ENCODE data around the gene PCDHB1.
A peak's percentile ranks its signal among the peaks of the same experiment; 100 is the strongest.
"Not testable (repeated sequence)": the region's sequence is repeated elsewhere in the genome, so short reads cannot be mapped to it uniquely, and the experiment has no call there.

Gene PCDHB1

DNA sequence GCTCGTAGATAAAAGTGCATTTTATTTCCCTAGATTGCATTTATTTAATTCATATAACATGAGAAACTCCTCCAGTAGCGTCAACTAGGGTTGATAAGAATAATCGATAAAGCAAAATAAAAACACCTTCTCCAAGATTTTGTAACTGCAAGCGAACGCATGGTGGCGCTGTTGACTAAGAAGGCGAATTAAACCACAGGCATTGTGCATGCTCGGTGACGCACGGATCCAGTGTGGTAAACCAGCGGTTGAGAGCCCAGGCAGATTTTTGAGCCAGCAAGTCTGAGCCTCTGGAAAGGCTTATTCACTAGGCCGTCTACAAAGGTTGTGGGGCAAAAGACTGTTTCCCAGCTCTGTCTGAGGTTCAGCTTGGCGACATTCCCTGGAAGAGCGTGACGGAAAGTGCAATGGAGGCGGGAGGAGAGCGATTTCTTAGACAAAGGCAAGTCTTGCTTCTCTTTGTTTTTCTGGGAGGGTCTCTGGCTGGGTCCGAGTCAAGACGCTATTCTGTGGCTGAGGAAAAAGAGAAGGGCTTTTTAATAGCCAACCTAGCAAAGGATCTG is 49.1 kb downstream of the PCDHB1 start, which contains the start of gene PCDHB3:
Gene PCDHB3, plus strand, starts transcription at position 231 of the 563 bp plus-strand sequence. Its CDS starts 177 bp downstream, at position 408.
- in situ Hi-C loops (cut with MboI; ENCODE audit: low pct_unique_long_range_greater_than_20kb, low sequenced_read_pairs, unreplicated experiment) = no loop called here
- TF ChIP-seq, protein P1, sequence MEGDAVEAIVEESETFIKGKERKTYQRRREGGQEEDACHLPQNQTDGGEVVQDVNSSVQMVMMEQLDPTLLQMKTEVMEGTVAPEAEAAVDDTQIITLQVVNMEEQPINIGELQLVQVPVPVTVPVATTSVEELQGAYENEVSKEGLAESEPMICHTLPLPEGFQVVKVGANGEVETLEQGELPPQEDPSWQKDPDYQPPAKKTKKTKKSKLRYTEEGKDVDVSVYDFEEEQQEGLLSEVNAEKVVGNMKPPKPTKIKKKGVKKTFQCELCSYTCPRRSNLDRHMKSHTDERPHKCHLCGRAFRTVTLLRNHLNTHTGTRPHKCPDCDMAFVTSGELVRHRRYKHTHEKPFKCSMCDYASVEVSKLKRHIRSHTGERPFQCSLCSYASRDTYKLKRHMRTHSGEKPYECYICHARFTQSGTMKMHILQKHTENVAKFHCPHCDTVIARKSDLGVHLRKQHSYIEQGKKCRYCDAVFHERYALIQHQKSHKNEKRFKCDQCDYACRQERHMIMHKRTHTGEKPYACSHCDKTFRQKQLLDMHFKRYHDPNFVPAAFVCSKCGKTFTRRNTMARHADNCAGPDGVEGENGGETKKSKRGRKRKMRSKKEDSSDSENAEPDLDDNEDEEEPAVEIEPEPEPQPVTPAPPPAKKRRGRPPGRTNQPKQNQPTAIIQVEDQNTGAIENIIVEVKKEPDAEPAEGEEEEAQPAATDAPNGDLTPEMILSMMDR (IDR thresholded peaks at IDR 0.05; ENCODE audit: extremely low read depth, insufficient read depth, missing control alignments) = peak; percentile 17
- no peak for DNase-seq (ENCODE audit: low spot score)

- DNase-seq (ENCODE audit: low spot score) = no peak
- in situ Hi-C loops (cut with MboI; ENCODE audit: low pct_unique_long_range_greater_than_20kb, low sequenced_read_pairs, unreplicated experiment) = no loop called here
- TF ChIP-seq, protein P1 (IDR thresholded peaks at IDR 0.05; ENCODE audit: extremely low read depth, insufficient read depth, missing control alignments) = no peak
These were observed 49.9 kb downstream of the PCDHB1 start for GRCh38 chr5:141101059-141101458.

GRCh38 chr5:141102070-141102469 is 50.9 kb downstream of the PCDHB1 start:
- DNase-seq (ENCODE audit: low spot score); in situ Hi-C loops (cut with MboI; ENCODE audit: low pct_unique_long_range_greater_than_20kb, low sequenced_read_pairs, unreplicated experiment): not testable (repeated sequence)

DNA sequence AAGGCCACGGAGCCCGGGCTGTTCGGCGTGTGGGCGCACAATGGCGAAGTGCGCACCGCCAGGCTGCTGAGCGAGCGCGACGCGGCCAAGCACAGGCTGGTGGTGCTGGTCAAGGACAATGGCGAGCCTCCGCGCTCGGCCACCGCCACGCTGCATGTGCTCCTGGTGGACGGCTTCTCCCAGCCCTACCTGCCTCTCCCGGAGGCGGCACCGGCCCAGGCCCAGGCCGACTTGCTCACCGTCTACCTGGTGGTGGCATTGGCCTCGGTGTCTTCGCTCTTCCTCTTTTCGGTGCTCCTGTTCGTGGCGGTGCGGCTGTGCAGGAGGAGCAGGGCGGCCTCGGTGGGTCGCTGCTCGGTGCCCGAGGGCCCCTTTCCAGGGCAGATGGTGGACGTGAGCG is 51.3 kb downstream of the PCDHB1 start:
- DNase-seq (ENCODE audit: low spot score); in situ Hi-C loops (cut with MboI; ENCODE audit: low pct_unique_long_range_greater_than_20kb, low sequenced_read_pairs, unreplicated experiment): not testable (repeated sequence)

DNA sequence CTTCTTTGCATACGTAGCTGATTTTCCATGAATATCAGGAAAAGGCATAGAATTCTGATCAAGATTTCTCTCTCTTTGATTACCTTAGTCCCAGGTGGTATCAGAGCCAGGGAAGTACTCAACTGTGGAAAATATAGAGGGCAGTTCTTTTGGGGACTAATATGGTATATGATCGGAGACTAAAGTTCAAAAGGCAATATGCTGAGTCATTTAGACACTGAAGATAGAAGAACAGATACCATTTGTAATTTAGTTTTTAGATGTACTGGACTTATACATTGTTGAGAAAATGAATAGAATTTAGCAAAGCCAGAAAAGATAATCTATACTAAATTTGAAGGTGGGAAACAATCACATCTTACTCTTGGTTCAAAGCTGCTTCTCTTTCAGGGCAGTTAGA is 54.2 kb downstream of the PCDHB1 start:
- in situ Hi-C loops (cut with MboI; ENCODE audit: low pct_unique_long_range_greater_than_20kb, low sequenced_read_pairs, unreplicated experiment) = no loop called here

More for the DNA sequence above, 54.2 kb downstream of the PCDHB1 start:
- no peak for DNase-seq (ENCODE audit: low spot score)
- TF ChIP-seq, protein P1 (IDR thresholded peaks at IDR 0.05; ENCODE audit: extremely low read depth, insufficient read depth, missing control alignments) = no peak

Data from GM13977 (cell line).